ENCODE data around the gene AGBL4.

AGBL4 gene

GRCh38 chr1:48940962-48941732, 1082.6 kb downstream of the AGBL4 start:
- no peak for DNase-seq (ENCODE audit: low read depth)
- no peak for TF ChIP-seq CTCF (IDR thresholded peaks at IDR 0.05; ENCODE audit: insufficient read depth, low read depth, low read length, missing control alignments)

GRCh38 chr1:48940354-48940753, 1083.4 kb downstream of the AGBL4 start:
- no peak overlapping the region for H3K4me3 ChIP-seq (ENCODE audit: low read length)
- DNase-seq (ENCODE audit: low read depth), result no peak
- no peak for TF ChIP-seq CTCF (IDR thresholded peaks at IDR 0.05; ENCODE audit: insufficient read depth, low read depth, low read length, missing control alignments)

More at GRCh38 chr1:48940962-48941732, 1082.6 kb downstream of the AGBL4 start:
- H3K4me3 ChIP-seq (ENCODE audit: low read length), result no peak overlapping the region

- H3K4me3 ChIP-seq (ENCODE audit: low read length), result no peak overlapping the region
- no peak for TF ChIP-seq CTCF (IDR thresholded peaks at IDR 0.05; ENCODE audit: insufficient read depth, low read depth, low read length, missing control alignments)
- DNase-seq (ENCODE audit: low read depth), result no peak
Observed at GRCh38 chr1:48939828-48940227, 1083.9 kb downstream of the AGBL4 start.

- no peak overlapping the region for H3K4me3 ChIP-seq (ENCODE audit: low read length)
- TF ChIP-seq CTCF (IDR thresholded peaks at IDR 0.05; ENCODE audit: insufficient read depth, low read depth, low read length, missing control alignments), result no peak
- DNase-seq (ENCODE audit: low read depth), result no peak
Observed at GRCh38 chr1:48939042-48939441, 1084.7 kb downstream of the AGBL4 start.

GRCh38 chr1:48937732-48938131, 1086.0 kb downstream of the AGBL4 start:
- no peak overlapping the region for H3K4me3 ChIP-seq (ENCODE audit: low read length)
- no peak for DNase-seq (ENCODE audit: low read depth)
- no peak for TF ChIP-seq CTCF (IDR thresholded peaks at IDR 0.05; ENCODE audit: insufficient read depth, low read depth, low read length, missing control alignments)

GRCh38 chr1:48936436-48936835, 1087.3 kb downstream of the AGBL4 start:
- H3K4me3 ChIP-seq (ENCODE audit: low read length), result no peak overlapping the region
- DNase-seq (ENCODE audit: low read depth), result no peak
- TF ChIP-seq CTCF (IDR thresholded peaks at IDR 0.05; ENCODE audit: insufficient read depth, low read depth, low read length, missing control alignments), result no peak

- no peak for TF ChIP-seq CTCF (IDR thresholded peaks at IDR 0.05; ENCODE audit: insufficient read depth, low read depth, low read length, missing control alignments)
- DNase-seq (ENCODE audit: low read depth), result no peak
- no peak overlapping the region for H3K4me3 ChIP-seq (ENCODE audit: low read length)
Observed at GRCh38 chr1:48932366-48932765, 1091.4 kb downstream of the AGBL4 start.
